ENCODE data around the gene SNAPC2.
A peak's percentile ranks its signal among the peaks of the same experiment; 100 is the strongest.
"Not testable (repeated sequence)": the region's sequence is repeated elsewhere in the genome, so short reads cannot be mapped to it uniquely, and the experiment has no call there.

SNAPC2 gene

DNA sequence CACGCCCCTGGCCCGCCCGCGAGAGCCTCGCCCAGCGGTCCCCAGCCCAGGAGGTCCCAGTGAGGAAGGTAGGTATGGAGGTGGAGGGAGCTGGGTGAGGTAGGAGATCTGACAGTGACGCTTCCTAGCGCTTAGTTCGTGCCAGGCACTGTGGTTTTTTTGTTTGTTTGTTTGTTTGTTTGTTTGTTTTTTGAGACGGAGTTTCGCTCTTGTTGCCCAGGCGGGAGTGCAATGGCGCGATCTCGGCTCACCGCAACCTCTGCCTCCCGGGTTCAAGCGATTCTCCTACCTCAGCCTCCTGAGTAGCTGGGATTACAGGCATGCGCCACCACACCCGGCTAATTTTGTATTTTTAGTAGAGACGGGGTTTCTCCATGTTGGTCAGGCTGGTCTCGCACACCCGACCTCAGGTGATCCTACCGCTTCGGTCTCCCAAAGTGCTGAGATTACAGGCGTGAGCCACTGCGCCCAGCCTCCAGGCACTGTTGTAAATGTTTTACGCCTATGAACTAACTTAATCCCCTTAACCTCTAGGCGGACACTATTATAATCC, 2.0 kb upstream of the SNAPC2 start:
- WGBS = 46% methylated on average over 21 of the region's 29 CpGs
- H3K9me3 ChIP-seq (ENCODE audit: insufficient read depth, low read depth, low read length); H3K27ac ChIP-seq (ENCODE audit: low read depth, low read length); H3K9ac ChIP-seq (ENCODE audit: low read depth, low read length); H3K4me1 ChIP-seq (ENCODE audit: insufficient read depth, low read length): not testable (repeated sequence)
- Histone ChIP-seq H3K4me3 (ENCODE audit: low read length) (peak overlapping the region; percentile 56), H3K27me3 (ENCODE audit: insufficient read depth, low read length) (peaks cover 49% of the 10 kb centered on the region), H3K36me3 (ENCODE audit: insufficient read depth, low read length) (peaks cover 11% of the 10 kb centered on the region; the same call in 1 of the 2 replicates)

DNA sequence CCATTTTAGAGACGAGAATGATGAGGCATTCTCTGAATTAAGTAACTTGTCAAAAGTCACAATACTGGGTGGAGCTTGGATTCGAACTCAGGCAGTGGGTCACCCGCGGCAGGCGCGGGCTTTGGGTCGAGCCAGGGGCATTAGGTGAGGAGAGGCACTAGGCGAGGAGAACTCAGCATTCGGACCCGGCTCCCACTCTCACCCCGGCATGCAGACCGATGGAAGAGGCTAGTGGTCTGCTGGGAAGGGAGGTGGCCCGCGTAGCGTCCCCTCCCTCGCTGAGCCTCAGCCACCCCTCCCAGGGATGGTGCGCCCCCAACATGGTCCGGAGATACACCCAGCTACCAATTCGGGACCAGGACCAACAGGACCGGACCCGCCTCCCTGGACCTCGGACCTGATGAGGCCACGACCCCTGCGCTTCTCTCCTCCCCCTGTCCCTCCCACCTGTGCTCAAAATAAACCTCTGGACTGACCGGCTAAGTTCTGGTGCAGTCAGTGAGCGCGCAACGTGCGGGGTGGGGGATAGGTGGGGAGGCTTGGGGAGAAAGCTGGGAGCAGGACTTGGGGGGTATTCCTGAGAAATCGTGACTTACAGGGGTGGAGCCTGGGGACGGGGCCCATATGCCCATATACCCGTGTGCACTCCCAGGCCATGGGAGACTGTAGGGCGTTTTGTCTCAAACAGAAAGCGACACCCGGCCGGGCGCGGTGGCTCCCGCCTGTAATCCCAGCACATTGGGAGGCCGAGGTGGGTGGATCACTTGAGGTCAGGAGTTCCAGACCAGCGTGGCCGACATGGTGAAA, 1.3 kb upstream of the SNAPC2 start:
- Histone ChIP-seq H3K9ac (ENCODE audit: low read depth, low read length) (no peak overlapping the region), H3K4me3 (ENCODE audit: low read length) (peak overlapping the region; percentile 56; the same call in 1 of the 2 replicates)

DNA sequence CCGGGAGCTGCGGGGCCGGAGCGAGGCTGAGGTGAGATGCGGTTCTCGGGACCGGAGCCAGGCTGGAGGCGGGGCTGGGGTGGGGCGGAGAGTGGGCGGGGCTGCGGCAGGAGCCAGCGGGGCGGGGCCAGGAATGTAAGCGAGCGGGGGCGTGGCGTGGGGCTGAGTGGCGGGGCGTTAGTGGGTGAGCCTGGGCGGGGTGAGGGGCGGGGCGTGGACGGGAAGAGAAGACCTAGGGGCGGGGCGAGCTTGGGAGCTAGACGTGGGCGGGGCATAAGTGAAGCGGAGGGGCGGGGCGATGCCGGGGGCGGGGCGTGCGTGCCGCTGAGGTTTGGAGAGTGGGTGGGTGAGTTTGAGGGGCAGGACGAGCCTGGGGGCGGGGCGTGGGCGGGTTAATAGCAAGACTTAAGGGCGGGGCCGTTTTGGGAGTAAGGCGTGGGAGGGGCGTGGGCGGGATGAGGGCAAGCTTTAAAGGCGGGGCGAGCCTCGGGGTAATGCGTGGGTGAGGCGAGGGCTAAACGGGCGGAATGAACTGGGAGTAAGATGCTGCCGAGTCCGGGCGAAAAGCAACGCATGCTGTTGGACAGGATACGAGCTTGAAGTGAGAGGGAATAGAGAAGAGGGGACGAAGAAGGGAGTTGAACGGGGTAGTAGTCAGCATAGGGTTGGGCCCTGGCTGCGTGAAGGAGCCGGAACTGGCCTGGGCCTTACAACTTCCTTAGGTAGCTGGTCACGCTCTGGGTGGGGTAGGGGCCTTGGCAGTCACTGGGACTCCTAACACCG, 572 bp downstream of the SNAPC2 start:
- Histone ChIP-seq H3K27me3 (ENCODE audit: insufficient read depth, low read length) (peaks cover 35% of the 10 kb centered on the region), H3K27ac (ENCODE audit: low read depth, low read length) (peak overlapping the region; percentile 93), H3K4me1 (ENCODE audit: insufficient read depth, low read length) (peaks cover 5% of the 10 kb centered on the region; the same call in 1 of the 2 replicates)

More for the DNA sequence above, 1.3 kb upstream of the SNAPC2 start:
- 91% methylated on average over 42 of the region's 42 CpGs for WGBS
- Histone ChIP-seq H3K36me3 (ENCODE audit: insufficient read depth, low read length) (peaks cover 14% of the 10 kb centered on the region; the same call in 1 of the 2 replicates), H3K9me3 (ENCODE audit: insufficient read depth, low read depth, low read length) (no peaks in the 10 kb centered on the region), H3K4me1 (ENCODE audit: insufficient read depth, low read length) (peaks cover 5% of the 10 kb centered on the region; the same call in 1 of the 2 replicates), H3K27ac (ENCODE audit: low read depth, low read length) (no peak overlapping the region), H3K27me3 (ENCODE audit: insufficient read depth, low read length) (peaks cover 49% of the 10 kb centered on the region)

DNA sequence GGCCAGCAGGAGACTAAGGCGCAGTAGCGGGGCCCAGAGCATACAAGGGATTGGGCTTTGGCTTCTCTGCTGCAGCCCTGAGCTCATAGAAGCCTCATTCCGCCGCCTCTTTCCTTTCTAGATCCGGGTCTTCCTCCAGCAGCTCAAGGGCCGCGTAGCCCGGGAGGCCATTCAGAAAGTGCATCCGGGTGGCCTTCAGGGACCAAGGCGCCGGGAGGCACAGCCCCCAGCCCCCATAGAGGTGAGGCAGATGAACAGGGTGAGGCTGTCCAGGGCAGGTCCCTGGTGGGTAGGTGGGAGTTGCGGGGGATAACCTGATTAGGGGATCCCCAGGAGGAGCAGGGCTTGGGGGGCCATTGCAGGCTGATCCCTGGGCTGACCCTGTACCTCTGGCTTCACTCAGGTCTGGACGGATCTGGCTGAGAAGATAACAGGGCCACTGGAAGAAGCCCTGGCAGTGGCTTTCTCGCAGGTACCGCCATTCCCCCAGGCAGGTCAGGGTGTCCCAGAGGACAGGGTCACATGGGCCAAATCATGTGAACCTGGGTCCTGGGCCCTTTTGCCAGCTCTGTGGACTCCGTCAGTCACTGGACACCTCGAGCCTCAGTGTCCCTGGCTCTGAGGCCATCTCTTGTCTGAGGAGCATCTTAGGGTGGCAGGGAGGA, 1.3 kb downstream of the SNAPC2 start:
- Histone ChIP-seq H3K4me1 (ENCODE audit: insufficient read depth, low read length) (peaks cover 5% of the 10 kb centered on the region; the same call in 1 of the 2 replicates), H3K9ac (ENCODE audit: low read depth, low read length) (peak overlapping the region; percentile 34; the same call in 1 of the 2 replicates), H3K27ac (ENCODE audit: low read depth, low read length) (peak overlapping the region; percentile 71), H3K27me3 (ENCODE audit: insufficient read depth, low read length) (peaks cover 27% of the 10 kb centered on the region), H3K36me3 (ENCODE audit: insufficient read depth, low read length) (peaks cover 14% of the 10 kb centered on the region; the same call in 1 of the 2 replicates), H3K9me3 (ENCODE audit: insufficient read depth, low read depth, low read length) (no peaks in the 10 kb centered on the region), H3K4me3 (ENCODE audit: low read length) (peak overlapping the region; percentile 66)
- WGBS = 83% methylated on average over 17 of the region's 17 CpGs

More for the DNA sequence above, 572 bp downstream of the SNAPC2 start:
- peaks cover 14% of the 10 kb centered on the region; the same call in 1 of the 2 replicates for H3K36me3 ChIP-seq (ENCODE audit: insufficient read depth, low read length)
- no peaks in the 10 kb centered on the region for H3K9me3 ChIP-seq (ENCODE audit: insufficient read depth, low read depth, low read length)
- WGBS = 6% methylated on average over 62 of the region's 62 CpGs
- H3K4me3 ChIP-seq (ENCODE audit: low read length) = peak overlapping the region; percentile 87
- peak overlapping the region; percentile 80 for H3K9ac ChIP-seq (ENCODE audit: low read depth, low read length)

DNA sequence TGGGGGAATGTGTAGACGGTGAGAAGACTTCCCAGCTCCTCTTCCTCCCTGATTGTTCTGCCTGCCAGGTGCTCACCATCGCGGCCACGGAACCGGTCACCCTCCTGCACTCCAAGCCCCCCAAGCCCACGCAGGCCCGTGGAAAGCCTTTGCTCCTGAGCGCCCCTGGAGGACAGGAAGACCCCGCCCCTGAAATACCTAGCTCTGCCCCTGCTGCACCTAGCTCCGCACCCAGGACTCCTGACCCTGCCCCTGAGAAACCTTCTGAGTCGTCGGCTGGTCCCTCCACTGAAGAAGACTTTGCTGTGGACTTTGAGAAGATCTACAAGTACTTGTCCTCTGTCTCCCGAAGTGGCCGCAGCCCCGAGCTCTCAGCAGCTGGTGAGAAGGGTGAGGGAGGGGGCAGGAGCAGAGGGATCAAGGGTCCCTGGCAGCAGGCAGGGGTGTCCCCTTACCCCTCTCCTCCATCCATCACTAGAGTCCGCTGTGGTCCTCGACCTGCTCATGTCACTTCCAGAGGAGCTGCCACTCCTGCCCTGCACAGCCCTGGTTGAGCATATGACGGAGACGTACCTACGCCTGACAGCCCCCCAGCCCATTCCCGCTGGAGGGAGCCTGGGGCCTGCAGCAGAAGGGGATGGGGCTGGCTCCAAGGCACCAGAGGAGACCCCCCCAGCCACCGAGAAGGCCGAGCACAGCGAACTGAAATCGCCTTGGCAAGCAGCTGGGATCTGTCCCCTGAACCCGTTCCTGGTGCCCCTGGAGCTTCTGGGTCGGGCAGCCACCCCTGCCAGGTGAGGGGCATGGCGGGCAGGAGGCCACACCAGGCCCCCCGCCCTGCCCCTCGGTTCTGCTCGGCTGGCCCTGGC, 2.1 kb downstream of the SNAPC2 start:
- 94% methylated on average over 31 of the region's 31 CpGs for WGBS
- Histone ChIP-seq H3K27me3 (ENCODE audit: insufficient read depth, low read length) (peaks cover 20% of the 10 kb centered on the region), H3K9me3 (ENCODE audit: insufficient read depth, low read depth, low read length) (no peaks in the 10 kb centered on the region), H3K4me3 (ENCODE audit: low read length) (no peak overlapping the region; the same call in 1 of the 2 replicates), H3K9ac (ENCODE audit: low read depth, low read length) (no peak overlapping the region), H3K4me1 (ENCODE audit: insufficient read depth, low read length) (peaks cover 5% of the 10 kb centered on the region; the same call in 1 of the 2 replicates), H3K36me3 (ENCODE audit: insufficient read depth, low read length) (peaks cover 14% of the 10 kb centered on the region; the same call in 1 of the 2 replicates), H3K27ac (ENCODE audit: low read depth, low read length) (no peak overlapping the region)

DNA sequence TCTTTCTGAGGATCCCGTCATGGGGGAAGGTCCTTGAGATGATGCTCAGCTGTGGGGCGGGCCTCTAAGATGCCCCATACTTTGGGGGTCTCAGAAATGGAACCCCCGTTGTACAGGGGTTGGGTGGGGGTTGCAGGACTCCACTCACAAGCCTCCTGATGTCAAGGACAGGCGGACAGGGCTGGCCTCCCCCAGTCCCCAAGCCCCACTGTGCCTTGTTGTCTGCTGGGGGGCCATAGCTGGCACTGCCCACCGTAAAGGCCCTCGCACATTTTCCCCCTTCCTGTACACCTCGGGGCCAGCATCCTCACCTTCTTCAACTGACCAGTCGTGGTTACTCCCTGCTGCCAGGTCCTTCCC, 2.7 kb downstream of the SNAPC2 start:
- Histone ChIP-seq H3K36me3 (ENCODE audit: insufficient read depth, low read length) (peaks cover 14% of the 10 kb centered on the region; the same call in 1 of the 2 replicates), H3K4me1 (ENCODE audit: insufficient read depth, low read length) (peaks cover 5% of the 10 kb centered on the region; the same call in 1 of the 2 replicates), H3K27me3 (ENCODE audit: insufficient read depth, low read length) (peaks cover 14% of the 10 kb centered on the region), H3K9ac (ENCODE audit: low read depth, low read length) (no peak overlapping the region), H3K27ac (ENCODE audit: low read depth, low read length) (no peak overlapping the region), H3K4me3 (ENCODE audit: low read length) (no peak overlapping the region), H3K9me3 (ENCODE audit: insufficient read depth, low read depth, low read length) (no peaks in the 10 kb centered on the region)
- 92% methylated on average over 8 of the region's 8 CpGs for WGBS

DNA sequence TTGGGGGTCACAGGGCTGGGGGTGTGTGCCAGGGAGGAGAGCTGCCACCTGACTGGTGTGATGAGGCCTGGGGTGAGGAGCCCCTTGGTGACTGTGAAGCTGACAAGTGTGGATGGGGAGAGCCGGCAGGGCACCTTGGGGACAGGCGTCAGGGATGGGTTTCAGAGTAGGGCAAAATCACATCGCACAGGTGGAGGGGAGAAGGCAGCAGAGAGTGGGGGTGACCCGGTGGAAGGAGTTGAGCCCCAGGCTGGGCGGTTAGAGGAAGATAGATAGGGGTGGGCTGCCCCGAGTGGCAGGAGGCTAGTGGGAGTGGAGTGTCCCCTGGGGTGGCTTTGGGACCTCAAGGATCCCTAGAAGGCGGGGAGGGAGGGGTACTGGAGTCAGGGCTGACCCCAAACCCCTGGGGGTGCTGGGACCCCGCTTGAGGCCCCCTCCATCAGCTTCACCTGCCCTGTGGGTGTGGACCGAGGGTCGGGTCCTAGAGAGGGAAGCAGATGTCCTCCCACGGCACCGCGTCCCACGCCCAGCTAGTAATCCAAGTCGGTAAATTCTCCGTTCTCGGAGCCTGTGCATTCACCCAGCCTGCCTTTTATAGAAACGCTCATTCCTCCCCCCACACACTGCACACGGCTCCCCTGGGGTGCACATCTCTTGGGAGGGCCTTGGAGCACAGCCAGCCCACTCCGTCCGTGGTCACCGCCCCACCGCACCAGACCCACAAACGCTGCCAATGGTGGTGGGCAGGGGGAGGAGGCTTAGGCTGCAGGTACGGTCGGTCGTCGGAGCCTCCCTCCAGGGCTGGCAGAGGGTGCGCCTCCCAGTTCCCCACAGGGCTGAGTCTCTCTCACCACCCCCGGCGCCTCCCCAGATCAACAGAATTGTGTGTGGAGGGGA, 3.4 kb downstream of the SNAPC2 start:
- Histone ChIP-seq H3K9me3 (ENCODE audit: insufficient read depth, low read depth, low read length) (no peaks in the 10 kb centered on the region), H3K4me1 (ENCODE audit: insufficient read depth, low read length) (peaks cover 5% of the 10 kb centered on the region; the same call in 1 of the 2 replicates), H3K9ac (ENCODE audit: low read depth, low read length) (no peak overlapping the region), H3K4me3 (ENCODE audit: low read length) (no peak overlapping the region), H3K27me3 (ENCODE audit: insufficient read depth, low read length) (peaks cover 6% of the 10 kb centered on the region), H3K36me3 (ENCODE audit: insufficient read depth, low read length) (peaks cover 14% of the 10 kb centered on the region; the same call in 1 of the 2 replicates), H3K27ac (ENCODE audit: low read depth, low read length) (no peak overlapping the region)
- WGBS = 91% methylated on average over 29 of the region's 31 CpGs

GRCh38 chr19:7924241-7924640, 4.1 kb downstream of the SNAPC2 start:
- H3K9me3 ChIP-seq (ENCODE audit: insufficient read depth, low read depth, low read length) = no peaks in the 10 kb centered on the region
- H3K27me3 ChIP-seq (ENCODE audit: insufficient read depth, low read length) = no peaks in the 10 kb centered on the region
- peaks cover 5% of the 10 kb centered on the region; the same call in 1 of the 2 replicates for H3K4me1 ChIP-seq (ENCODE audit: insufficient read depth, low read length)
- 93% methylated on average over 12 of the region's 12 CpGs for WGBS
- H3K36me3 ChIP-seq (ENCODE audit: insufficient read depth, low read length) = peaks cover 14% of the 10 kb centered on the region; the same call in 1 of the 2 replicates
- no peak overlapping the region for H3K9ac ChIP-seq (ENCODE audit: low read depth, low read length)
- no peak overlapping the region for H3K4me3 ChIP-seq (ENCODE audit: low read length)
- H3K27ac ChIP-seq (ENCODE audit: low read depth, low read length) = no peak overlapping the region

DNA sequence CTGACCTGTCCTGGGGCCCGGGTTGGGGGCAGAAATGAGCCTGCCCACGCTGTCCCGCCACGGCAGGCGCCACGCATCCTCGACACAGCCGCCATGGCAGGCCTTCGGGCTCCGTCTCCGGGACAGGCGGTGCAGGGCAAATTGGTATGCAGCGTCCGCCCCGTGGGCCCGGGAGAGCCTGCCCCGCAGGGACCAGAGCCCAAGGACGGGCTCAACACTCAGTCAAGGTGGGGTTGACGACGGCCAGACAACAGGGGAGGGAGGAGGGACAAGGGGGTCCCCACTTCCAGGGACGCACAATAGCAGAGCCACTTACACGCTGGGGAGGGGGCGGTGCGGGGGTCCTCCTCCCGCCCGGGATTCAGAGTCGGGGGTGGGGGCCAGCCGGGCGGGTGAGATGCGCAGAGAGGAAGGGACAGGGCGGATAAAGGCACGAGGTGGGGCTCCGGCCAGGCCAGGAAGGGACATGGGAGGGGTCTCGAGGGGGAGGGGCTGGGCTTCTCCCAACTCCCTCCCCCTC, 4.6 kb downstream of the SNAPC2 start:
- Histone ChIP-seq H3K9ac (ENCODE audit: low read depth, low read length) (no peak overlapping the region), H3K4me3 (ENCODE audit: low read length) (peak overlapping the region; percentile 60), H3K27me3 (ENCODE audit: insufficient read depth, low read length) (no peaks in the 10 kb centered on the region), H3K27ac (ENCODE audit: low read depth, low read length) (no peak overlapping the region), H3K9me3 (ENCODE audit: insufficient read depth, low read depth, low read length) (no peaks in the 10 kb centered on the region), H3K36me3 (ENCODE audit: insufficient read depth, low read length) (peaks cover 14% of the 10 kb centered on the region; the same call in 1 of the 2 replicates), H3K4me1 (ENCODE audit: insufficient read depth, low read length) (peaks cover 2% of the 10 kb centered on the region; the same call in 1 of the 2 replicates)
- 62% methylated on average over 29 of the region's 34 CpGs for WGBS
